K562 (cell line): ENCODE measurements around the gene TMSB10. TPM values are rescaled to one million over a fixed set of nuclear protein-coding genes. Genes with fewer than 3 reads are reported as not detected.

ENCODE experiments used
- ATAC-seq: fragments of 200-7000 bp; cut with Tn5 transposase; 3 replicates; pipeline ENCODE4 v1.9.1; 2020; ENCODE audit warnings: moderate library complexity
- BruUV-seq: library from RNA; stranded (reverse); fragments of 400-500 nt; replicated peaks from 2 replicates; lab custom pipeline; 2021; lab: Mats Ljungman, UMichigan
- CTCF ChIA-PET: fragments of 300-600 bp; formaldehyde crosslinking; extraction: SDS; loops from one replicate; lab custom pipeline; 2021; ENCODE audit warnings: low intra/inter-chr PET ratio; lab: Yijun Ruan, JAX
- POLR2A ChIA-PET: fragments of 300-600, 350-650 bp; sonication (Branson Sonifier 250); formaldehyde crosslinking; extraction: SDS; loops from one replicate; lab custom pipeline; 2021; ENCODE audit warnings: antibody characterized with exemption, inconsistent platforms; lab: Yijun Ruan, JAX
- DNase-seq, 4 experiments: peaks; one replicate each; pipeline versions ENCODE4 v3.0.0 to v3.0.0-alpha.2; 2011 to 2018; ENCODE audit warnings: low spot score in 3 of 4, mixed read lengths in 3 of 4; ENCODE audit errors: extremely low read depth in 1 of 4
- FAIRE-seq: peaks from 2 replicates; lab custom pipeline; 2011; peaks lifted over from hg19 to GRCh38; lab: Jason Lieb, UNC
- H2AFZ ChIP-seq: 2 replicates; pipeline ENCODE4 v1.6.0; 2011; ENCODE audit warnings: low read depth, low read length, control low read depth, inconsistent platforms
- H3K27ac ChIP-seq: fragments of 200-600 bp; 3 replicates; pipeline ENCODE4 v1.8.0; 2011; ENCODE audit warnings: low read depth, mild to moderate bottlenecking, control low read depth, inconsistent platforms, low read length, moderate library complexity, mixed read lengths; ENCODE audit errors: extremely low read depth
- H3K27me3 ChIP-seq, 2 experiments: fragments of 300-600 bp in 1 of 2; 2 replicates in 1 of 2; 3 replicates in 1 of 2; pipeline versions ENCODE4 v1.6.0 to v1.8.0; 2011; ENCODE audit warnings: inconsistent platforms in 2 of 2, low read length in 2 of 2, mild to moderate bottlenecking in 1 of 2, mixed read lengths in 1 of 2, moderate library complexity in 1 of 2; ENCODE audit not compliant: control insufficient read depth in 2 of 2, insufficient read depth in 2 of 2
- H3K36me3 ChIP-seq: fragments of 300-600 bp; 3 replicates; pipeline ENCODE4 v1.8.0; 2011; ENCODE audit warnings: mild to moderate bottlenecking, low read length, inconsistent platforms; ENCODE audit not compliant: control insufficient read depth, insufficient read depth
- H3K4me1 ChIP-seq, 2 experiments: fragments of 200-600 bp in 1 of 2; replicated peaks in 1 of 2; 2 replicates in 1 of 2; 3 replicates in 1 of 2; pipeline versions ENCODE4 v1.5.1 to v1.8.0; 2011; ENCODE audit warnings: inconsistent platforms in 2 of 2, low read length in 2 of 2, mild to moderate bottlenecking in 1 of 2, mixed read lengths in 1 of 2, moderate library complexity in 1 of 2; ENCODE audit not compliant: control insufficient read depth in 2 of 2, insufficient read depth in 2 of 2
- H3K4me2 ChIP-seq: 2 replicates; pipeline ENCODE4 v1.6.1; 2011; ENCODE audit warnings: low read length, control low read depth, inconsistent platforms, mixed read lengths; ENCODE audit not compliant: insufficient read depth
- H3K4me3 ChIP-seq: fragments of 200-600 bp; sonication (generic), shearing (Covaris generic); 2 replicates; pipeline ENCODE4 v1.5.1; 2016; ENCODE audit warnings: control low read depth, inconsistent platforms
- H3K79me2 ChIP-seq: fragments of 200-600 bp; 3 replicates; pipeline ENCODE4 v1.8.0; 2011; ENCODE audit warnings: low read length, inconsistent platforms; ENCODE audit not compliant: control insufficient read depth, insufficient read depth
- H3K9ac ChIP-seq, 2 experiments: 2 replicates each; pipeline versions ENCODE4 v1.6.0 to v1.6.1; 2011; ENCODE audit warnings: low read depth in 2 of 2, low read length in 2 of 2, control low read depth in 1 of 2, inconsistent platforms in 1 of 2, mild to moderate bottlenecking in 1 of 2, mixed read lengths in 1 of 2; ENCODE audit not compliant: insufficient read depth in 1 of 2
- H3K9me1 ChIP-seq: one replicate; pipeline ENCODE4 v1.6.0; 2011; ENCODE audit warnings: inconsistent platforms, mild to moderate bottlenecking, low read length, moderate library complexity; ENCODE audit not compliant: control insufficient read depth, insufficient read depth
- H3K9me3 ChIP-seq: replicated peaks from 2 replicates; pipeline ENCODE4 v1.5.1; 2011; ENCODE audit warnings: low read depth, low read length, inconsistent platforms; ENCODE audit not compliant: control insufficient read depth, insufficient read depth
- H4K20me1 ChIP-seq: replicated peaks from 2 replicates; pipeline ENCODE4 v1.6.1; 2011; ENCODE audit warnings: low read length, inconsistent platforms, mixed read lengths; ENCODE audit not compliant: control insufficient read depth, insufficient read depth
- E4F1 ChIP-seq: fragments of 250-450 bp; sonication (Bioruptor Pico); IDR thresholded peaks from 2 replicates; pipeline ENCODE4 v1.5.0; 2021; ENCODE audit warnings: mild to moderate bottlenecking, borderline replicate concordance
- MYNN ChIP-seq, 2 experiments: sonication (generic); formaldehyde crosslinking in 1 of 2; IDR thresholded peaks; 2 replicates each; pipeline versions ENCODE4 v1.5.0 to v1.6.1; 2016 to 2020; ENCODE audit warnings: antibody characterized with exemption in 1 of 2, missing genetic modification reagents in 1 of 2
- NCOA6 ChIP-seq: fragments of 450-650 bp; IDR thresholded peaks from 2 replicates; pipeline ENCODE4 v1.6.1; 2017; ENCODE audit warnings: mild to moderate bottlenecking
- SMARCC2 ChIP-seq: fragments of 450-650 bp; IDR thresholded peaks from 2 replicates; pipeline ENCODE4 v1.6.1; 2017; ENCODE audit warnings: antibody characterized with exemption, moderate library complexity, mild to moderate bottlenecking, low read depth
- TEAD1 ChIP-seq, 2 experiments: fragments of 450-650 bp in 1 of 2; sonication (generic) in 1 of 2; formaldehyde crosslinking; IDR thresholded peaks; 2 replicates each; pipeline versions ENCODE4 v1.4.0 to v1.8.0; 2020 to 2022; ENCODE audit warnings: mild to moderate bottlenecking in 2 of 2, missing genetic modification reagents in 1 of 2
- ZBTB34 ChIP-seq: fragments of 250-450 bp; sonication (Bioruptor Pico); IDR thresholded peaks from 2 replicates; pipeline ENCODE4 v1.8.0; 2021; ENCODE audit warnings: mild to moderate bottlenecking, moderate library complexity
- WGBS: fragments of 100-300 bp; shearing (Covaris generic); methylation state at CpG from one replicate; pipeline ENCODE4 v1.1.6; 2016; ENCODE audit warnings: low coverage, mixed read lengths; ENCODE audit not compliant: insufficient coverage; ENCODE audit errors: missing lambda C conversion rate; 5-methylcytosine and 5-hydroxymethylcytosine counted together
- in situ Hi-C: fragments of 300-500 bp; cut with MboI; formaldehyde crosslinking; loops from 4 replicates; pipeline ENCODE4 v1.15.0; 2018; ENCODE audit warnings: inconsistent platforms, mixed read lengths
- intact Hi-C: fragments of 100-400 bp; cut with micrococcal nuclease; formaldehyde crosslinking; loops from 2 replicates; pipeline ENCODE4 v1.14.2; 2022
- polyA plus RNA-seq, 8 experiments: library from polyadenylated mRNA; depleted of rRNA in 4 of 8; stranded (reverse) in 5 of 8; unstranded in 3 of 8; fragments of >200 nt; fragmentation: Nextera tagmentation in 2 of 8; fragmentation: Illumina TruSeq in 1 of 8; extraction: Ambion mirVana in 2 of 8; extraction: Trizol in 1 of 8; gene quantifications; 2 replicates each; pipeline versions ENCODE4 v1.2.1 to v1.2.3, GENCODE V29; 2011 to 2014; ENCODE audit warnings: inconsistent platforms in 1 of 8, missing spikeins in 1 of 8
- total RNA-seq, 7 experiments: library from RNA; depleted of rRNA in 6 of 7; stranded (reverse); fragments of >200 nt in 6 of 7; fragmentation: Illumina TruSeq in 2 of 7; extraction: Trizol in 2 of 7; gene quantifications; 2 replicates each; pipeline versions ENCODE4 v1.2.1 to v1.2.3, GENCODE V29; 2011 to 2021; ENCODE audit warnings: low replicate concordance in 1 of 7

The TMSB10 gene
- total and polyA plus RNA-seq, 9 of the 15 experiments (the other 6 are each of a cell fraction or from before 2014, with no cell fraction given) = 382 to 2,226 (median 959) TPM

GRCh38 chr2:84874381-84875212, 30.9 kb upstream of the TMSB10 start:
- intact Hi-C loops (no loop called here), in situ Hi-C loops (no loop called here)
- Histone ChIP-seq H3K27me3 (peaks cover 34 to 38% of the 10 kb centered on the region in 2 experiments), H4K20me1 (no peaks in the 10 kb centered on the region), H3K4me2 (no peak overlapping the region), H3K4me1 (peaks cover 0 to 2% of the 10 kb centered on the region in 2 experiments; a peak in 1 of 5 replicates), H3K9me1 (peaks cover 4% of the 10 kb centered on the region), H3K9ac (no peak overlapping the region), H2AFZ (no peak overlapping the region), H3K36me3 (no peaks in the 10 kb centered on the region), H3K27ac (no peak overlapping the region)
- FAIRE-seq (no peak), ATAC-seq (no peak), DNase-seq (no peak)
- POLR2A ChIA-PET = interaction anchor here (0.6 kb wide), 2 partner anchors 25 to 95 kb away, joined by 3 read pairs; no protein-coding TSS in a partner anchor
- CTCF ChIA-PET = no interaction called here
- WGBS = 0% methylated on average over 7 of the region's 7 CpGs
- BruUV-seq = no TSS peak
- TF ChIP-seq NCOA6 (no peak), E4F1 (CRISPR knock-in tag) (no peak), TEAD1 (CRISPR knock-in tag; IDR thresholded peaks at IDR 0.05) (no peak), ZBTB34 (CRISPR knock-in tag) (no peak), SMARCC2 (no peak), MYNN (IDR thresholded peaks at IDR 0.05) (no peak), MYNN (CRISPR knock-in tag; IDR thresholded peaks at IDR 0.05) (no peak)
- TF ChIP-seq, all 486 proteins: peak for 0
- Histone ChIP-seq H3K79me2 (no peaks in the 10 kb centered on the region), H3K4me3 (no peak overlapping the region), H3K9me3 (no peaks in the 10 kb centered on the region)
